ENCODE results near the gene SYAP1. TPM values are rescaled to one million over a fixed set of nuclear protein-coding genes. Genes with fewer than 3 reads are reported as not detected.

Gene SYAP1
- total and polyA plus RNA-seq, 2 experiments from 2014 or later: 18.0 to 48.3 TPM

- Histone ChIP-seq H3K4me2 (peak overlapping the region; percentile 41), H2AFZ (no peak overlapping the region), H3K27me3 (ENCODE audit: insufficient read depth) (no peaks in the 10 kb centered on the region), H3K27ac (ENCODE audit: low read depth) (peak overlapping the region; percentile 97), H4K20me1 (replicated peaks; ENCODE audit: insufficient read depth) (no peaks in the 10 kb centered on the region), H3K79me2 (replicated peaks; ENCODE audit: insufficient read depth) (no peaks in the 10 kb centered on the region), H3K36me3 (ENCODE audit: insufficient read depth) (no peaks in the 10 kb centered on the region), H3K9me2 (ENCODE audit: insufficient read depth) (no peaks in the 10 kb centered on the region), H3F3A (replicated peaks; ENCODE audit: low read depth) (peaks cover 3% of the 10 kb centered on the region; the same call in 1 of the 2 replicates), H3K4me1 (ENCODE audit: insufficient read depth) (peaks cover 10% of the 10 kb centered on the region), H3K4me3 (no peak overlapping the region)
- Mint-ChIP-seq H3K4me1 (peaks cover 16% of the 10 kb centered on the region), H3K36me3 (ENCODE audit: low read depth) (peaks cover 6% of the 10 kb centered on the region; the same call in 2 of the 3 replicates), H3K9me3 (peaks cover 8% of the 10 kb centered on the region), H3K27ac (peak overlapping the region; percentile 99), H3K27me3 (ENCODE audit: insufficient read depth, low read depth, poor library complexity) (no peaks in the 10 kb centered on the region), H3K4me3 (no peak overlapping the region)
- ATAC-seq (peak; percentile 93), DNase-seq (ENCODE audit: low spot score) (peak; percentile 77)
- TF ChIP-seq STAT1 (IDR thresholded peaks at IDR 0.05; ENCODE audit: unreplicated experiment): no peak
- no peak for TF ChIP-seq ZNF114 (CRISPR knock-in tag; IDR thresholded peaks at IDR 0.05)
- TF ChIP-seq ZNF331 (CRISPR knock-in tag; IDR thresholded peaks at IDR 0.05; ENCODE audit: low read depth): no peak
- no peak for TF ChIP-seq ETS1 (IDR thresholded peaks at IDR 0.05)
- no peak for TF ChIP-seq CREB1 (CRISPR knock-in tag; IDR thresholded peaks at IDR 0.05; ENCODE audit: low read depth)
- peak; percentile 41; the same call in 1 of the 2 replicates for TF ChIP-seq NANOG (IDR thresholded peaks at IDR 0.05; ENCODE audit: borderline replicate concordance)
- TF ChIP-seq EZH2 (IDR thresholded peaks at IDR 0.05; ENCODE audit: low read depth, unreplicated experiment): no peak
Observed at GRCh38 chrX:16771483-16772398, 52.3 kb downstream of the SYAP1 start.

DNA sequence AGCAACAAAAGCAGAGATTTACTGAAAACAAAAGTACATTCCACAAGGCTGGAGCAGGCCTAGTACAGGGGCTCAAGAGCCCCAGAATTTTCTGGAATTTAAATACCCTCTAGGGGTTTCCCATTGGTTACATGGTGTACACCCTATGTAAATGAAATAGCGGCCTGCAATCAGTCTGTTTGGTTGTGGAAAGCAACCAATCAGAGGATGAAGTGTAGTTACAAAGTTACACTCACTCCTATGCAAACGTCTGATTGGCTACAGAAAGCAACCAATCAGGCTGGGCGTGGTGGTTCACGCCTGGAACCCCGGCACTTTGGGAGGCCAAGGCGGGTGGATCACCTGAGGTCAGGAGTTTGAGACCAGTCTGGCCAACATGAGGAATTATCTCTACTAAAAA is 53.0 kb downstream of the SYAP1 start:
- H3K79me2 ChIP-seq (replicated peaks; ENCODE audit: insufficient read depth): no peaks in the 10 kb centered on the region
- H3K36me3 ChIP-seq (ENCODE audit: insufficient read depth): no peaks in the 10 kb centered on the region
- H3K4me1 ChIP-seq (ENCODE audit: insufficient read depth): peaks cover 10% of the 10 kb centered on the region
- Mint-ChIP-seq H3K27me3 (ENCODE audit: insufficient read depth, low read depth, poor library complexity) (no peaks in the 10 kb centered on the region), H3K27ac (peak overlapping the region; percentile 99), H3K4me3 (no peak overlapping the region), H3K36me3 (ENCODE audit: low read depth) (peaks cover 6% of the 10 kb centered on the region; the same call in 2 of the 3 replicates), H3K4me1 (peaks cover 16% of the 10 kb centered on the region), H3K9me3 (peaks cover 8% of the 10 kb centered on the region)
- ATAC-seq (peak; percentile 85), DNase-seq (ENCODE audit: low spot score) (peak; percentile 78)
- H3F3A ChIP-seq (replicated peaks; ENCODE audit: low read depth): peaks cover 3% of the 10 kb centered on the region; the same call in 1 of the 2 replicates
- peak overlapping the region; percentile 97 for H3K27ac ChIP-seq (ENCODE audit: low read depth)
- H3K4me3 ChIP-seq: no peak overlapping the region
- H3K4me2 ChIP-seq: no peak overlapping the region
- H2AFZ ChIP-seq: no peak overlapping the region
- no peaks in the 10 kb centered on the region for H3K27me3 ChIP-seq (ENCODE audit: insufficient read depth)
- H3K9me2 ChIP-seq (ENCODE audit: insufficient read depth): no peaks in the 10 kb centered on the region
- H4K20me1 ChIP-seq (replicated peaks; ENCODE audit: insufficient read depth): no peaks in the 10 kb centered on the region
- TF ChIP-seq STAT1 (IDR thresholded peaks at IDR 0.05; ENCODE audit: unreplicated experiment): no peak
- TF ChIP-seq JUNB (IDR thresholded peaks at IDR 0.05; ENCODE audit: unreplicated experiment): no peak
- no peak for TF ChIP-seq ZNF462 (CRISPR knock-in tag; IDR thresholded peaks at IDR 0.05)
- TF ChIP-seq ETS1 (IDR thresholded peaks at IDR 0.05): no peak
- TF ChIP-seq, protein P1, sequence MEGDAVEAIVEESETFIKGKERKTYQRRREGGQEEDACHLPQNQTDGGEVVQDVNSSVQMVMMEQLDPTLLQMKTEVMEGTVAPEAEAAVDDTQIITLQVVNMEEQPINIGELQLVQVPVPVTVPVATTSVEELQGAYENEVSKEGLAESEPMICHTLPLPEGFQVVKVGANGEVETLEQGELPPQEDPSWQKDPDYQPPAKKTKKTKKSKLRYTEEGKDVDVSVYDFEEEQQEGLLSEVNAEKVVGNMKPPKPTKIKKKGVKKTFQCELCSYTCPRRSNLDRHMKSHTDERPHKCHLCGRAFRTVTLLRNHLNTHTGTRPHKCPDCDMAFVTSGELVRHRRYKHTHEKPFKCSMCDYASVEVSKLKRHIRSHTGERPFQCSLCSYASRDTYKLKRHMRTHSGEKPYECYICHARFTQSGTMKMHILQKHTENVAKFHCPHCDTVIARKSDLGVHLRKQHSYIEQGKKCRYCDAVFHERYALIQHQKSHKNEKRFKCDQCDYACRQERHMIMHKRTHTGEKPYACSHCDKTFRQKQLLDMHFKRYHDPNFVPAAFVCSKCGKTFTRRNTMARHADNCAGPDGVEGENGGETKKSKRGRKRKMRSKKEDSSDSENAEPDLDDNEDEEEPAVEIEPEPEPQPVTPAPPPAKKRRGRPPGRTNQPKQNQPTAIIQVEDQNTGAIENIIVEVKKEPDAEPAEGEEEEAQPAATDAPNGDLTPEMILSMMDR (conservative IDR thresholded peaks at IDR 0.05; ENCODE audit: low read depth in 2 of 2): no peak
